Thoracic aorta (tissue), 2 donors: Measurements from ENCODE around the gene NBL1. TPM values are rescaled to one million over a fixed set of nuclear protein-coding genes. Genes with fewer than 3 reads are reported as not detected.

ENCODE experiments used
- ATAC-seq: fragments of 150-250 bp; one replicate; pipeline ENCODE4 v1.8.0; 2017; ENCODE audit warnings: low read depth; ENCODE audit not compliant: insufficient number of reproducible peaks, low FRiP score
- DNase-seq: peaks from one replicate; pipeline ENCODE4 v3.0.0-alpha.2; 2020; ENCODE audit warnings: low spot score
- H3K27ac ChIP-seq, 2 donors: fragments of 200-600 bp; sonication (generic); 1 replicate in 1 of 2; 2 replicates in 1 of 2; pipeline ENCODE4 v1.5.1; 2016; ENCODE audit warnings: mild to moderate bottlenecking in 2 of 2, moderate library complexity in 2 of 2
- H3K27me3 ChIP-seq: fragments of 200-600 bp; sonication (generic); replicated peaks from 2 replicates; pipeline ENCODE4 v1.6.0; 2016; ENCODE audit warnings: mild to moderate bottlenecking; ENCODE audit not compliant: insufficient read depth
- H3K36me3 ChIP-seq: fragments of 200-600 bp; sonication (generic); one replicate; pipeline ENCODE4 v1.5.1; 2016
- H3K4me1 ChIP-seq, 2 donors: fragments of 200-600 bp; sonication (generic); 1 replicate in 1 of 2; 2 replicates in 1 of 2; pipeline versions ENCODE4 v1.5.1 to v1.6.0; 2016; ENCODE audit warnings: low read depth in 2 of 2, mild to moderate bottlenecking in 1 of 2; ENCODE audit not compliant: control insufficient read depth in 1 of 2
- H3K4me3 ChIP-seq: fragments of 200-600 bp; sonication (generic); 2 replicates; pipeline ENCODE4 v1.5.1; 2016; ENCODE audit warnings: mild to moderate bottlenecking
- H3K9me3 ChIP-seq: fragments of 200-600 bp; sonication (generic); 2 replicates; pipeline ENCODE4 v1.5.1; 2016
- total RNA-seq, 2 donors: library from RNA; depleted of rRNA; stranded (reverse); fragments of >200 nt; gene quantifications; one replicate each; pipeline versions ENCODE4 v1.1.0 to v1.2.3, GENCODE V29; 2016
- TF ChIP-seq, protein P1 (sequence below): fragments of 200-600 bp; sonication (generic); IDR thresholded peaks from one replicate; pipeline ENCODE4 v1.5.1; 2019; ENCODE audit warnings: antibody characterized with exemption

The NBL1 gene
- total RNA-seq, 2 donors from 2014 or later: 77.0 to 82.0 TPM

DNA sequence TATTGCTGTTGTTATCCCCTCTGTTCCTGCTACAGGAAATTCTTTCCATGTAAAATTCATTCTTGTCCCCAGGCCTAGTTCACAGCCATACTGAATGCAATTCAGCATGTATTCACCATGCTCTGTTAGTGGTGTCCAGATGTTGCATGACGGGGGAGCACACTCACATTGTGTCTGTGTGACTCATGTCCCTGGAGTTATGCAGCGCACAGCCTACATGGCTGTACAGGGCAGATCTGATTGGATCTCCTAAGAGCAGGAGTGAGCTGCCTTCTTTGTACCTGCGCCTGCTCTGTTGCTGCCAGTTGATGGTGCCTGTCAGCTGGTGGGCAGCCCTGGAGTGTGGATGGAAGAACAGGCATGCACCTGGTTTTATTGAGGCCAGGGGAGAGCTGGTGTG, 38.1 kb downstream of the NBL1 start:
- ATAC-seq: no peak
- Histone ChIP-seq H3K4me3 (no peak overlapping the region), H3K36me3 (peaks cover 32% of the 10 kb centered on the region), H3K27me3 (no peaks in the 10 kb centered on the region), H3K27ac (no peak overlapping the region), H3K4me1 (no peaks in the 10 kb centered on the region), H3K9me3 (no peaks in the 10 kb centered on the region)
- TF ChIP-seq, protein P1, sequence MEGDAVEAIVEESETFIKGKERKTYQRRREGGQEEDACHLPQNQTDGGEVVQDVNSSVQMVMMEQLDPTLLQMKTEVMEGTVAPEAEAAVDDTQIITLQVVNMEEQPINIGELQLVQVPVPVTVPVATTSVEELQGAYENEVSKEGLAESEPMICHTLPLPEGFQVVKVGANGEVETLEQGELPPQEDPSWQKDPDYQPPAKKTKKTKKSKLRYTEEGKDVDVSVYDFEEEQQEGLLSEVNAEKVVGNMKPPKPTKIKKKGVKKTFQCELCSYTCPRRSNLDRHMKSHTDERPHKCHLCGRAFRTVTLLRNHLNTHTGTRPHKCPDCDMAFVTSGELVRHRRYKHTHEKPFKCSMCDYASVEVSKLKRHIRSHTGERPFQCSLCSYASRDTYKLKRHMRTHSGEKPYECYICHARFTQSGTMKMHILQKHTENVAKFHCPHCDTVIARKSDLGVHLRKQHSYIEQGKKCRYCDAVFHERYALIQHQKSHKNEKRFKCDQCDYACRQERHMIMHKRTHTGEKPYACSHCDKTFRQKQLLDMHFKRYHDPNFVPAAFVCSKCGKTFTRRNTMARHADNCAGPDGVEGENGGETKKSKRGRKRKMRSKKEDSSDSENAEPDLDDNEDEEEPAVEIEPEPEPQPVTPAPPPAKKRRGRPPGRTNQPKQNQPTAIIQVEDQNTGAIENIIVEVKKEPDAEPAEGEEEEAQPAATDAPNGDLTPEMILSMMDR: no peak
- no peak for DNase-seq

DNA sequence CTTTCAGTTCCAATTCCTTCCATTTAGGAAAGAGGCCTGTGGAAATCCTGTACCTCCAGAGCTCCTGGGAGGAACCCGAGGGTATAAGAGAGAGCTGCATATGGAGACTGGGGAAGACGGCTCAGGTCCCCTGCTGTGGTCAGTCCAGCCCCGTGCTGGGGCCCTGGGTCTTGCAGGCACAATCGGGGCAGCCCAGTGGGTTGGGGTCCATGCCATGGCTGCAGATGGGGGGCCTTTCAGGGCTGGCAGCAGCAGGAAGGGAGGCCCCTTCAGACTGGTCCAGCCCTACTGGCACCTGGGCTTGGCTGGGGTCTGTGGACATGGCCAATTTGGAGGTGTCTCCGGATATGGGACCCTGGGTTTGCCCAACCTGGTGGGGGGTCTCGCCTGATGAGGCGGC, 38.8 kb downstream of the NBL1 start:
- H3K27ac ChIP-seq: no peak overlapping the region
- ATAC-seq: no peak
- H3K27me3 ChIP-seq: no peaks in the 10 kb centered on the region
- H3K4me1 ChIP-seq: no peaks in the 10 kb centered on the region
- H3K36me3 ChIP-seq: peaks cover 35% of the 10 kb centered on the region
- TF ChIP-seq, protein P1: no peak
- no peak for DNase-seq
- no peaks in the 10 kb centered on the region for H3K9me3 ChIP-seq
- H3K4me3 ChIP-seq: no peak overlapping the region

DNA sequence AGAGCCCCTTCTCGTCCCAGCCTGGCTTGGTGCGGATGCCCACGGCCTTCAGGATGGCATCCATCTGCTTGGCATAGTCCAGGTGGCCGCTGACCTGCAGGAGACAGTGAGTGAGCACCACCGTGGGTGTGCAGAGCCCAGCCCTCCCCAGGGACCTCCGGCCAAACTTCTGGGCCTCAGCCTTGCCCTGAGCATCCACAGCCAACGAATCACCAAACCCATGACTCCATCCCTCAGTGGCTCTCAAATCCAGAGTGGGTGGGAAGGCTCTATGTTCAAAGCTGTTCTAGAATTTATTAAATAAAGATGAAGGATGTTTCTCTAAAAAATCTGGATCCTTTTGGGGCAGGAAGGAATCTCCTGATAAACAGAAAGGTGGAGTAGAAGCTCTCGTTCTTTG, 39.2 kb downstream of the NBL1 start:
- no peaks in the 10 kb centered on the region for H3K4me1 ChIP-seq
- DNase-seq (no peak), ATAC-seq (no peak)
- H3K27ac ChIP-seq: no peak overlapping the region
- TF ChIP-seq, protein P1: no peak
- peaks cover 35% of the 10 kb centered on the region for H3K36me3 ChIP-seq
- H3K9me3 ChIP-seq: no peaks in the 10 kb centered on the region
- H3K27me3 ChIP-seq: no peaks in the 10 kb centered on the region
- H3K4me3 ChIP-seq: no peak overlapping the region

DNA sequence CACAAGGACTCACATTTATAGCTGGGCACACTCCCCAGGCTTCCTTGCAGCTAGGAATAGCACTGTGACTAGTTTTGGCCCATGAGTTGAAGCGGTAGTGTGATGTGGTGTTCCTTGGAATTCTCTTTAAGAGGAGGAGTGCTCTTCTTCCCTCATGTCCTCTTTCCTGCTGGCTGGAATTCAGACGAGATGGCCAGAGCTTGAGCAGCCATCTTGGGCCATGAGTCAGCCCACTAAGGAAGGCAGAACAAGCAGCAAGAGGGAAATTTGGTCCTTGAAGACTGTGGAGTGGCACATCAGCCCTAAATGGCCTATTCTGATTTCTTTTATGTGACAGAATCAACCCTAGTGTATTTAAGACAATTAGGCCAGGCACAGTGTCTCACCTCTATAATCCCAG, 40.6 kb downstream of the NBL1 start:
- DNase-seq (no peak), ATAC-seq (no peak)
- H3K36me3 ChIP-seq: peaks cover 35% of the 10 kb centered on the region

DNA sequence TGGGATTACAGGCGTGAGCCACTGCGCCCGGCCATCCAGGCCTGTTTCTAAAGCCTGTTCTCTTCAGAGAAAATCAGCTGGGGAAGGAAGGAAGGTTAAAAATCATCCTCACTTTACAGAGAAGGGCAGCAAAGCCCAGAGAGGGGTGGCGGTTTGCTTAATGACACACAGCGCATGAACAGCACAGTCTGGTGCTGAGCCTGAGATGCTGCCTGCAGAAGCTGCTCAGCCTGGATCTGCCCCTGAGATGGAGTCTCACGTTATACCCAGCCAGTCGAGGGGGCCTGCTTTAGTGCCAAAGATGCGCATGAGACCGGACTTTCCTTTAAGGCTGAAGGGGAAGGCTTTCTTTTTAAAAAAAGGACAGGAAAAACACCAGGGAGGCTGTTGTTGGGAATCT, 41.9 kb downstream of the NBL1 start:
- no peaks in the 10 kb centered on the region for H3K27me3 ChIP-seq
- H3K9me3 ChIP-seq: no peaks in the 10 kb centered on the region
- no peaks in the 10 kb centered on the region for H3K4me1 ChIP-seq
- DNase-seq (no peak), ATAC-seq (no peak)
- TF ChIP-seq, protein P1: no peak
- H3K36me3 ChIP-seq: peaks cover 35% of the 10 kb centered on the region
- H3K27ac ChIP-seq: no peak overlapping the region
- no peak overlapping the region for H3K4me3 ChIP-seq

More for the DNA sequence above, 40.6 kb downstream of the NBL1 start:
- Histone ChIP-seq H3K4me1 (no peaks in the 10 kb centered on the region), H3K4me3 (no peak overlapping the region), H3K27me3 (no peaks in the 10 kb centered on the region), H3K9me3 (no peaks in the 10 kb centered on the region), H3K27ac (no peak overlapping the region)
- TF ChIP-seq, protein P1: no peak
